ENCODE results near the gene FKBP10.

FKBP10 gene

DNA sequence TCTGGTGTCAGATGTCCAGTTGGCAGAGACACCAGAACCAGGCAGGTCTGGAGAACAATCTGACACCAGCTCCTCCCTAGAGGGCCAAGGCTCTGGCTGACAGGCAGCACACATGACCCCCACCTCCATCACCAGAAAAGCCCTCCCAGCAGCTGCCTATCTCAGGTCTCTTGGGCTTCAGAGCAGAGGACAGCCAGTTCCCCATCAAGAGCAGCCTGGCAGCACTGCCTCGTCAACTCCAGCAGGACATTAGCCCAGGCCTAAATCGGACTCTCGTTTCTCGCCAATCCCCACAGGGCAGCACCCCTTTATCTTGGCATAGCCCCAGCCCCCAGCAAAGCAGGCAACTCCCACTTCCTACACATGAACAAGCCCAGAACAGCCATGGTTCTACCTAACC lies 30.7 kb upstream of the FKBP10 start:
- no peak for DNase-seq

GRCh38 chr17:41784207-41784744 lies 28.5 kb upstream of the FKBP10 start:
- no peak for DNase-seq

- DNase-seq = no peak
Observed at GRCh38 chr17:41785091-41785858, 27.5 kb upstream of the FKBP10 start.

DNA sequence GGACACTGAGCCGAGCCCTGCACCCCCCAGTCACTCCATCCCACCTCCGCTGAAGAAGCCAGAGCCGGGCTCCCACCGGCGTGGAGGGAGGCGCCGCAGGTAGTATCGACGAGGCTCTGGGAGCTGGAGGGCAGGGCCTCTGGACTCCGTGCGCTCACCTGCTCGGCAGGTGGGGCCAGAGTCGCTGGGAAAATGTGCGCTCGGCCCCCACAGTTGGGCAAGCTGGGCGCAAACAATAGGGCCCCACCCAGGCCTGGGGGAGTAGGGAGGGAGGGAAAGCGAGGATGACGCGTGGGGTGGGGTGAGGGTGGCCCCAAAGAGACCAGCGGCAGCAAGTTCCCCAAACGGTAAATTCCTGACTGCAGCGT lies 27.0 kb upstream of the FKBP10 start:
- DNase-seq = no peak

DNA sequence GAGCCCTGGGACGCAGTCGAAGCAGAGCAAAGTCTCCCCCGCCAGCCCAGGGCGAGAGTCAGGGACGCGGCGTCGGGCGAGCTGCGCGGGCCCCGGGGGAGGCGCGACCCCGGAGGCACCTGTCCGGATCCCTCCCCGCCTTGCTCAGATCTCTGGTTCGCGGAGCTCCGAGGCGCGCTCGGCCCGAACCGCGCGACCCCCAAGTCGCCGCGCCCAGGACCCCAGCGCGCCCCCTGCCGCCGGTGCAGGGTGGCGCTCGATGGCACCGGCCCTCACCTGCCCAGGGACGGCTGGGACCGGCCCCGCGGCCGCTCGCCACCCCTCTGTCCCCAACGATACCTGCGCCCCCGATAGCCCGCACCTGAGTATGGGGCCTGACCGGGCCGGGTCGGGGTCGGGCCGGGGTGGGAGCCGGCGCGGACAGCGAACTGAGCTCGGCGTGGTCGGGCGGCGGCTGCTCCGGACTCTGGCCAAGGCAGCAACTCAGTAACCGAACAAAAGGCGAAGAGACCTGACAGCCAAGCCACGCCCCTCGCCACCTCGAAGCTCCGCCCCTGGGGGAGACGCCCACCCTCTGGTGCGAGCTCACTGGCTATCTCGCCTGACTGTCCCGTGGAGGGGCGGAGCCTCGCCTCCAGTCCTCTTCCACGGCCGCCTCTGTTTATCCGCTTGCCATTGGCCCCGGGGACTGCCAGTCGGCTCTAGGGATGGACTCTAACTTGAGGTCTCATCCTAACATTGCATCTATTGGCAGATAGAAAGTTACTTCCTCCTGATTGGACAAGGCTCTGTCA lies 26.4 kb upstream of the FKBP10 start, which contains the start of gene JUP:
JUP (minus strand) TSS at position 485 of the 794 bp plus-strand sequence. CDS start 14,857 bp downstream, outside the sequence.
- DNase-seq = peak; percentile 86

GRCh38 chr17:41787021-41787418 lies 25.8 kb upstream of the FKBP10 start:
- no peak for DNase-seq

GRCh38 chr17:41792845-41793783 lies 19.7 kb upstream of the FKBP10 start:
- no peak for DNase-seq

- no peak for DNase-seq
Observed at GRCh38 chr17:41793784-41794539, 18.8 kb upstream of the FKBP10 start.

GRCh38 chr17:41794540-41794975 lies 18.2 kb upstream of the FKBP10 start:
- DNase-seq = no peak

GRCh38 chr17:41796121-41796895 lies 16.5 kb upstream of the FKBP10 start:
- DNase-seq = no peak

- no peak for DNase-seq
Observed at GRCh38 chr17:41797377-41797776, 15.4 kb upstream of the FKBP10 start.

DNA sequence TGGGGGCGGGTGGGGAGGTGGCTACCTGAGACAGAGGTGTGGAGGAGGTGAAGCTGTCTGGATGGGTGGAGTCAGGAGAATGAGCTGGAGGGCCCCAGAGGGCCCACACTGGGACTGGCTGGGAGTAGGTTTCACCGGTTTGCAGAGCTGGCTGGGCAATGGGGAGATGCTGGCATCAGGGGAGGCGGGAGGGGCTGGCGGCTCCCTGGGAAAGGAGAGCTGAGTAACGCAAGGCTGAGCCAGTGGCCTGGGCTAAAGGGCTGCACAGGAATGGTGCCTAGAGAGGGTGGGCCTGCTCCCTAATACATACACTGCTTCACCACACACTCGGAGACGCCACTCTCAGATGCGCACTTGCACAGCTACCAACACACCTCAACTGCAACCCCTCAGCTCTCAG lies 13.4 kb upstream of the FKBP10 start:
- no peak for DNase-seq

DNA sequence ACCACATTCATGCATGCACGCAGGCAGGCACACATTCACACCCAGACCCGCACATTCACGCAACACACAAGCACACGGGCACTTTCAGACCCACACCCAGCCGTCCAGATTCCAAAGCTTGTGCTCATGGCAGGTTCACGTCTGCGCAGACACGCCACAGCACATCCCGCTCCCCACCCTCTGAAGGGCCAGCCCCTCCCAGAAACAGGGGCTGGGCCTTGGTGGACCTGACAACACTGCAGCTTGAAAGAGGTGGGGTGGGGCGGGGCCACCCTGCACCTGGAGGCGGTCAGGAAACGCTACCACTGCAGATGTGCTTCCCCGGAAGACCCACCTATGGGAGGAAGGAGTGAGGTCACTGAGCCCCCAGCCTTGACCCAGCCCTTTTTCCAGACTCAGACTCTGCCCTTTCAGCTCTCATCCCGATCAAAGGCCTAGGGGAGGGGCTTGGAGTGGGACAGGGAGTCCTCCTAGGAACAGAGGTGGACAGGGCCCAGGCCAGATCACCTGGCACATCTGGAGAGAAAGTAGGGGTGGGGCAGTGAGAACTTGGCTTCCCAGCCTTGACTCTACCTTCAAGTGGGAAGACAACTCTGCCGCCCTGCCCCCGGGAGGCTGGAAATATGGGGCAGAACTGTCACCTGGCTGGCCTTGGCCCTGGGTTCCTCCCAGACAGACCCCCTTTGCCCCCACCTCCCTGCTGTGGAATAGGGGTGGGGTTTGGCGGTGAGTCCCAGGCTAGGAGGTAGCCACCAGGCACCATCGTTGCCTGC lies 12.0 kb upstream of the FKBP10 start:
- no peak for DNase-seq

DNA sequence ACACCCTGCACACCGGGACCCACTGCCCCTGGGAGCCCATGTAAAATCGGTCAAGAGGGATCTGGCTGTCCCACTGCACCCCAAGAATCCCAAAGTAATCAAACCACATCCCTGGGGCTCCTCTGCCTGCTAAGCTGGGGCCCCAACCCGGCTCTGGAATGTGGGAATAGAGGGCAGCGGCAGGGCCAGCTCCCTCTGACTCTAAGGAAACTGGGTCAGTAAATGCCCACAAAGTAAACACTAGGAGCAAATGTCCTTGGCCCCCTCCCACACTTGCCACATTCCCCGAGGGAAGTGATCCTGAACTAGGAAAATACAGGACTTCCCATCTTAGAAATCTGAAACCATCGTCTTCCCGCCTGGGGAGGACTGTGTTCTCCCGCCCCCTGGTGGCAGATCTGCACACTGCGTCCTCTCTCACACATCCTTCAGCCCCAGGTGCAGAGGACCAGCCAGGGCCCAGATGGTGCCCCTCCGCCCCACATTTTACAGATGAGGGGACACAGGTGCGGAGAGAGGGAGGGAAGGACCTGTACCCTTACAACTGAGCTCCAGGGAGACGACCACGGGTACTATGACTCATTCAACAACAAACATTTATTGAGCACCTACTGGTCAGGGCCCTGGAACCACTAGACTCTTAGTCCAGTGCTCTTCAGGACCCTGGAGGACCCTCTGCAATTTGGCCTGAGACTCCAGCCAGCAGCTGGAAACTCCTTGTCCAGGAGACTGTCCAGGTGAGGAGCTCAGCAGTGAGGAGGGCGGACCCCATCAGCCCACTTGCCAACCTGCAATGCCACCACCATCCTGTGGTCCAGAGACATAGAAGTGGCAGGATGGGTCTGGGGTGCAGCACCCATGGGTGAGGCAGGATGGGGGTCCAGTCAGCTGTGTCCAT lies 11.2 kb upstream of the FKBP10 start:
- peak; percentile 64 for DNase-seq

DNA sequence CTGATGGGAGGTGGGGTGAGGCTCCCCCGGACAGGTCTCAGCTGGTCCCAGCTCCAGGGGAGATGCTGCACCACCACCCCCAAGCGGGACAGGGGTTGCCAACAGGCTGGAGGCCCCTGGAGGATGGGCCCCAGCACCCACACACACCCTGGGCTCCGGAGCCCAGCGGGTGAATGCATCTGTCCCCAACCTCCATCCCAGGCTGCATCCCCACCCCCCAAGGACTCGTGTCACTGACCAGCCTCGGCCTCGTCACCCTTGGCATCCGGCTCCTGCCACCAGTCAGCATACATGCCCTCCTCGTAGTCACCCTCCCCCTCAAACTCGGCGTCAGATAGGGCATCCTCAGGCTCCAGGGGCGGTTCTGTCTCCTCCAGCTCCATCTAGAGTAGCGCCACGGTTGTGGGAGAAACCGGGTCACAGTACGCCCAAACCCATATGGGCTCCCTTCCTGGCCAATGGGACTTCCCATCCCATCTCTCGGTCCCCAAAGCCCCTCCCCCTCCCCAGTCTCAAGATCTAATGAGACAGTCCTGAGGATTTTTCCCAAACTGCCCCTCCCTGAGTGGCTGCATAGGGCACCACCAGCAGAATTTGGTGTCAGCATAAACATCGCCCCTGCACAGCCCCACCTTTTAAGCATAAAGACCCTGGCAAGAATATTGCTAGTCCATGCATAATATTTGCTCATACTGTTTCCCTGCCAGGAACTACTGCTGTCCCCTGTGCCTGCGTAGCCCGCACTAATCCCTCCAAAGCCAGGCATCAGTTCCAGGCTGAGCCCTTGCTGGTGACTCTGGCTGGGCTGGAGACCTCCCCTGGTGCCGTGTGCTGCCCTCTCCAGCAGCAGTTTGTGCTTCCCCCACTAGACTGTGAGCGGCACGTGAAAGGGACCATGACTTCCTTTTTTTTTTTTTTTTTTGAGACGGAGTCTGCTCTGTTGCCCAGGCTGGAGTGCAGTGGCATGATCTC lies 9.5 kb upstream of the FKBP10 start:
- no peak for DNase-seq

DNA sequence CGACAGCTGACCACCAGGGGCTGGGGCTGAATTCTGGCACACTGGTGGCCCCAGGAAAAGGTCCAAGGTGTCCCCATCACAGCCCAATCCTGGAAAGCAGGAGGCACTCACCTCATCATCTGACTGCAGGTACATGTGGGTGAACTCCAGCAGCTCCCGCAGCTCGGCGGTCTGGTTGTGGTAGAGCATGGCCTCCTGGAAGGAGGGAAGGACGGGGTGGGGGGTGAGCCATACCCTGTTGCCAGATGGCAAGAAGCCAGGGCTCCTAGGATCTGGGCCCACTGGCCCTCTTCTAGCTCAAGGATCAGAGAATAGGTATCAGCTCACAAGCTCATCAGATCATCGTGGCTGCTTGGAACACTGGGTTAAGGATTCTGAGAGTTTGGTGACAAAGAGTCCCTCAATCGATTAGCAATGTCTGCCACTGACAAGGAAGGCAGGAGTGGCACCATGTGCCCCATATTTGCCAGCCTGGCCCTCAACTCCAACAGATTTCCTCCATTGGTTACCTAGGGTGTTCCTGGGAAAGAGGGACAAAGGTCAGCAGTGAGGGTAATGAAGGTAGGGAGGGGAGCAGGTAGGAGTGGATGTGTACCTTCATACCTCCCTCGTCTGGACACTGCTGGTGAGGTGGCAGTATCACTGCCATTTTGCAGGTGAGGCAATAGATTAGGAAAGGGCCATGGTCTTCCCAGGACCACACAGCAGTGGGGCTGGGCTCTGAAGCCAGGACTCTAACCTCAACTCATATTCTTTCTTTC lies 5.9 kb upstream of the FKBP10 start:
- DNase-seq = no peak

All from CD4-positive, alpha-beta T cell treated with Interleukin-4 for 4 hours (primary cell).